Ishikawa (cell line): ENCODE data around the gene SGPP1.

Experiments
- CEBPB ChIP-seq: IDR thresholded peaks from 2 replicates; pipeline ENCODE4 v1.6.1; 2012
- CREB1 ChIP-seq: IDR thresholded peaks from 2 replicates; pipeline ENCODE4 v1.6.1; 2012; ENCODE audit warnings: low read depth
- EGR1 ChIP-seq: IDR thresholded peaks from 2 replicates; pipeline ENCODE4 v1.6.1; 2012
- EP300 ChIP-seq: IDR thresholded peaks from 2 replicates; pipeline ENCODE4 v1.6.1; 2012; ENCODE audit warnings: borderline replicate concordance
- FOXM1 ChIP-seq: IDR thresholded peaks from 2 replicates; pipeline ENCODE4 v1.6.1; 2012; ENCODE audit warnings: low read depth, borderline replicate concordance
- NFIC ChIP-seq: IDR thresholded peaks from 2 replicates; pipeline ENCODE4 v1.6.1; 2012
- RAD21 ChIP-seq: IDR thresholded peaks from 2 replicates; pipeline ENCODE4 v1.6.1; 2012; ENCODE audit warnings: low read depth
- TAF1 ChIP-seq: IDR thresholded peaks from 2 replicates; pipeline ENCODE4 v1.6.1; 2012; ENCODE audit warnings: low read depth, mild to moderate bottlenecking
- TCF12 ChIP-seq: IDR thresholded peaks from 2 replicates; pipeline ENCODE4 v1.6.1; 2012; ENCODE audit warnings: low read depth
- TEAD4 ChIP-seq: IDR thresholded peaks from 2 replicates; pipeline ENCODE4 v1.6.1; 2012
- YY1 ChIP-seq: IDR thresholded peaks from 2 replicates; pipeline ENCODE4 v1.6.1; 2012; ENCODE audit warnings: low read depth
- ZBTB7A ChIP-seq: IDR thresholded peaks from 2 replicates; pipeline ENCODE4 v1.6.1; 2012; ENCODE audit warnings: low read depth
- TF ChIP-seq, protein P1 (sequence below): IDR thresholded peaks from 2 replicates; pipeline ENCODE4 v1.6.1; 2012
- TF ChIP-seq, protein P2 (sequence below): IDR thresholded peaks from 2 replicates; pipeline ENCODE4 v1.6.1; 2012
- TF ChIP-seq, protein P3 (sequence below): IDR thresholded peaks from 2 replicates; pipeline ENCODE4 v1.6.1; 2012; ENCODE audit warnings: low read depth, mild to moderate bottlenecking

The SGPP1 gene

DNA sequence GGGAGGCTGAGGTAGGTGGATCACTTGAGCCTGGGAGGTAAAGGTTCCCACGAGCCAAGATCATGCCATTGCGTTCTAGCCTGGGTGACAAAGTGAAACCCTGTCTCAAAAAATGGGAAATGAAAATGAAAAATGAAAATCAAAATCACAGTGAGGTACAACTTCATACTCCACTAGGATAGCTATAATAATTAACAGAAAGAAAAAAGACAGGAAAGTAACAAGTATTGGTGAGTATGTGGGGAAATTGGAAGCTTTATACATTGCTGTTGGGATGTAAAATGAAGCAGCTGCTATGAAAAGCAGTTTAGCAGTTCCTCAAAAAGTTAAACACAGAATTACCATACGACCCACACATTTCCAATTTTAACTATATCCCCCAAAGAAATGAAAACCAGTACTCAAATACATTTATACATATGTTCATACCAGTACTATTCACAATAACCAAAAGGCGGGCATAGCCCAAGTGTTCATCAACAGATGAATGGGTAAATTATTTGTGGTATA lies 22.2 kb downstream of the SGPP1 start:
- TF ChIP-seq, protein P1, sequence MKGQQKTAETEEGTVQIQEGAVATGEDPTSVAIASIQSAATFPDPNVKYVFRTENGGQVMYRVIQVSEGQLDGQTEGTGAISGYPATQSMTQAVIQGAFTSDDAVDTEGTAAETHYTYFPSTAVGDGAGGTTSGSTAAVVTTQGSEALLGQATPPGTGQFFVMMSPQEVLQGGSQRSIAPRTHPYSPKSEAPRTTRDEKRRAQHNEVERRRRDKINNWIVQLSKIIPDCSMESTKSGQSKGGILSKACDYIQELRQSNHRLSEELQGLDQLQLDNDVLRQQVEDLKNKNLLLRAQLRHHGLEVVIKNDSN, result no peak

DNA sequence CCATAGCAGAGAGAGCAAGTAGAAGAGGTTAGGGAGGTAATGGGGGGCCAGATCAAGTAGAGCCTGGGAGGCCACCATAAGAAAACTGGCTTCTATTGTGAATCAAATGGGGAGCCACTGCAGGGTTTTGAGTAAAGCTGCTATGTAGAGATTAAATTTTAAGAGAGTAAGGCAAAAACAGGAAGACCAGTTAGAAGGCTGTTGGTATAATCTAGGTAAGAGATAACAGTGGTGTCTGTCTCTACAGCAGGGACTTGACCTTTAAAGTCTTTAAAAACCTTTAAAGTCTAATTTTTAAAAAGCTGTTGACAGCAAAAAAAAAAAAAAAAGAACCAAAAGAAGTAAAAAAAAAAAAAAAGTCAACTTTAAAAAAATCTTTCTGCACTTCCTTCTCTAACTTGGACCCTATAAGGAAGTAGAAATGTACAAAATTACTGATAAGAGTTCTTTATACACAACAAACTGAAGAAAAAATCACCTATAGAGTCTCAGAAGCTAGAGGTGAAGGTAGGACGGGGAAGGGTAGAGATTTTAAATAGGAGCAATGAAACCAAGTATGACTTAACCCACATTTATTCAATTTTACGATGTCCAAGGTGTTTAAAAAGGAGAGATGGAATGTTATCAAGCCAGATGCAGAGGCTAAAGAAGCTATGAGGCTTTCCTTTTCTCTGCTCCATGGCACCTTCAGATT lies 26.1 kb downstream of the SGPP1 start:
- no peak for TF ChIP-seq YY1
- no peak for TF ChIP-seq EP300
- TF ChIP-seq, protein P2, sequence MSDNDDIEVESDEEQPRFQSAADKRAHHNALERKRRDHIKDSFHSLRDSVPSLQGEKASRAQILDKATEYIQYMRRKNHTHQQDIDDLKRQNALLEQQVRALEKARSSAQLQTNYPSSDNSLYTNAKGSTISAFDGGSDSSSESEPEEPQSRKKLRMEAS, result no peak
- no peak for TF ChIP-seq TCF12
- TF ChIP-seq, protein P3, sequence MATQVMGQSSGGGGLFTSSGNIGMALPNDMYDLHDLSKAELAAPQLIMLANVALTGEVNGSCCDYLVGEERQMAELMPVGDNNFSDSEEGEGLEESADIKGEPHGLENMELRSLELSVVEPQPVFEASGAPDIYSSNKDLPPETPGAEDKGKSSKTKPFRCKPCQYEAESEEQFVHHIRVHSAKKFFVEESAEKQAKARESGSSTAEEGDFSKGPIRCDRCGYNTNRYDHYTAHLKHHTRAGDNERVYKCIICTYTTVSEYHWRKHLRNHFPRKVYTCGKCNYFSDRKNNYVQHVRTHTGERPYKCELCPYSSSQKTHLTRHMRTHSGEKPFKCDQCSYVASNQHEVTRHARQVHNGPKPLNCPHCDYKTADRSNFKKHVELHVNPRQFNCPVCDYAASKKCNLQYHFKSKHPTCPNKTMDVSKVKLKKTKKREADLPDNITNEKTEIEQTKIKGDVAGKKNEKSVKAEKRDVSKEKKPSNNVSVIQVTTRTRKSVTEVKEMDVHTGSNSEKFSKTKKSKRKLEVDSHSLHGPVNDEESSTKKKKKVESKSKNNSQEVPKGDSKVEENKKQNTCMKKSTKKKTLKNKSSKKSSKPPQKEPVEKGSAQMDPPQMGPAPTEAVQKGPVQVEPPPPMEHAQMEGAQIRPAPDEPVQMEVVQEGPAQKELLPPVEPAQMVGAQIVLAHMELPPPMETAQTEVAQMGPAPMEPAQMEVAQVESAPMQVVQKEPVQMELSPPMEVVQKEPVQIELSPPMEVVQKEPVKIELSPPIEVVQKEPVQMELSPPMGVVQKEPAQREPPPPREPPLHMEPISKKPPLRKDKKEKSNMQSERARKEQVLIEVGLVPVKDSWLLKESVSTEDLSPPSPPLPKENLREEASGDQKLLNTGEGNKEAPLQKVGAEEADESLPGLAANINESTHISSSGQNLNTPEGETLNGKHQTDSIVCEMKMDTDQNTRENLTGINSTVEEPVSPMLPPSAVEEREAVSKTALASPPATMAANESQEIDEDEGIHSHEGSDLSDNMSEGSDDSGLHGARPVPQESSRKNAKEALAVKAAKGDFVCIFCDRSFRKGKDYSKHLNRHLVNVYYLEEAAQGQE, result no peak
- TF ChIP-seq EGR1, result no peak
- no peak for TF ChIP-seq RAD21
- TF ChIP-seq, protein P1, result no peak
- no peak for TF ChIP-seq ZBTB7A
- TF ChIP-seq TEAD4, result no peak
- no peak for TF ChIP-seq FOXM1
- TF ChIP-seq TAF1, result no peak

DNA sequence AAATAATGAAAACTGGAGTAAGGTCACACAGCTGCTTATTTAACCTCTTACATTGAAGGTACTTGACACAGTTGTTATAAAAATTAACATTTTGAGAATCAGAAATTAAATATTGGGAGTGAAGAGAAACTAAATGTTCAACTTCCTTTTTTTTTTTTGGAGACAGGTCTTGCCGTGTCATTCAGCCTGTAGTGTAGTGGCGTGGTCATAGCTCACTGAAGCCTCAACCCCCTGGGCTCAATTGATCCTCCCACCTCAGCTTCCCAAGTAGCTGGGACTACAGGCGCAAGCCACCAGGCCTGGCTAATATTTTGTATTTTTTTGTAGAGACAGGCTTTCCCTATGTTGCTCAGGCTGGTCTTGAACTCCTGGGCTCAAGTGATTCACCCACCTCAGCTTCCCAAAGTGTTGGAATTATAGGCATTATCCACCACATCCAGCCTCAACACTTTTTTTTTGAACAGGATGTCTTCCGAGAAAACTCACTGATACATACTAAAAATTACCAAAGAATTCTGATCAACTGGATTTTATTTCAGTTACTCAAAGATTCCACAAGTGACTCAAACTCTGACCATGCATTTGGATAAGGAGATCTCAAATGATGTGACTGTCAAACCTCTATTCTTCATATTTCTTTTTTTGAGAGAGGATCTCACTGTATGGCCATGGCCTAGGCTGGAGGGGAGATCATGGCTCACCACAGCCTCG lies 35.4 kb downstream of the SGPP1 start:
- no peak for TF ChIP-seq TEAD4
- no peak for TF ChIP-seq TAF1
- TF ChIP-seq, protein P1, result no peak
- no peak for TF ChIP-seq RAD21

DNA sequence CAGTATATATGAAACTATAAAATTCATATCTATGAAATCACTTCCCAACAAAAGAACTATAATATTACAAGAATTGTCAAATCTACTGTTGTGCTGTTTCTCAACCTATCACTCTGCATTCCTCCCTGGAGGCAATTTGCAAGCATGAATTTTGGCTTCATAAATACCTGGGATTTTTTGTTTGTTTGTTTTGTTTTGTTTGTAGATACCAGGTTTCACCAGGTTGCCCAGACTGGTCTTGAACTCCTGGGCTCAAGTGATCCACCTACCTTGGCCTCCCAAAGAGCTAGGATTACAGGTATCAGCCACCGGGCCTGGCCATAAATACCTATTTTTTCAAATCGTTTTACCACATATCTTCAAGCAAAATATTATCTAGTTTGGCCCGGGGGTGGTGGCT lies 38.7 kb downstream of the SGPP1 start:
- TF ChIP-seq, protein P2, result no peak
- no peak for TF ChIP-seq EGR1
- no peak for TF ChIP-seq TEAD4
- TF ChIP-seq, protein P1, result no peak
- TF ChIP-seq EP300, result no peak
- no peak for TF ChIP-seq NFIC
- no peak for TF ChIP-seq CEBPB
- TF ChIP-seq RAD21, result no peak
- TF ChIP-seq, protein P3, result no peak
- no peak for TF ChIP-seq ZBTB7A
- TF ChIP-seq YY1, result no peak
- TF ChIP-seq TAF1, result no peak
- no peak for TF ChIP-seq FOXM1
- TF ChIP-seq CREB1, result no peak
- TF ChIP-seq TCF12, result no peak

DNA sequence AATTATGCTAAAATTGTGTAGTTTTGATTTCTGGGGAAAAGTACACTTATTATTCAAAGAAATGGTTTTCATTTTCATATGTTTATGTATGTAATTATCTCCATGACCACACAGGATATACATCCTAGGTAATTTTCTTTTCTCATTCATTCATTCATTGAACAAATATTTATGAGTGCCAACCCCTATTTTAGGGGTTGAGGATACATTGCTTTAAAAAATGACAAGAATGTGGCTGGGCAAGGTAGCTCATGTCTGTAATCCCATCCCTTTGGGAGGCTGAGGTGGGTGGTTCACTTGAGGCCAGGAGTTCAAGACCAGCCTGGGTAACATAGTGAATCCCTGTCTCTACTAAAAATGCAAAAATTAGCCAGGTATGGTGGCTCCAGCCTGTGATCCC lies 40.9 kb downstream of the SGPP1 start:
- TF ChIP-seq CREB1 (no peak), ZBTB7A (no peak), EGR1 (no peak), CEBPB (no peak), EP300 (no peak), RAD21 (no peak), YY1 (no peak), TCF12 (no peak), NFIC (no peak), TEAD4 (no peak), TAF1 (no peak), FOXM1 (no peak)
- TF ChIP-seq, protein P2, result no peak
- TF ChIP-seq, protein P3, result no peak
- TF ChIP-seq, protein P1, result no peak
